ENCODE data around the gene LTBP2.

- TF ChIP-seq POLR2A (IDR thresholded peaks at IDR 0.05; ENCODE audit: low read length) (no peak), GATA1 (IDR thresholded peaks at IDR 0.05; ENCODE audit: low read depth, low read length) (no peak)
Observed at GRCh38 chr14:74535756-74536325, 76.2 kb downstream of the LTBP2 start.
